CD4-positive, alpha-beta T cell (primary cell): ENCODE measurements around the gene PDGFD. TPM values are rescaled to one million over a fixed set of nuclear protein-coding genes. Genes with fewer than 3 reads are reported as not detected.
"Not testable (repeated sequence)": the region's sequence is repeated elsewhere in the genome, so short reads cannot be mapped to it uniquely, and the experiment has no call there.

ENCODE experiments used
- ATAC-seq: fragments of 200-7000 bp; cut with Tn5 transposase; one replicate; pipeline ENCODE4 v1.10.0; 2022; ENCODE audit warnings: mild to moderate bottlenecking; ENCODE audit not compliant: poor library complexity
- CTCF ChIA-PET: fragments of 350-600 bp; sonication (Branson Sonifier 250); formaldehyde crosslinking; loops from one replicate; lab custom pipeline; 2021; ENCODE audit warnings: antibody characterized with exemption, inconsistent platforms; lab: Charles Lee
- POLR2A ChIA-PET: fragments of 350-600 bp; sonication (Branson Sonifier 250); formaldehyde crosslinking; loops from one replicate; lab custom pipeline; 2021; ENCODE audit warnings: antibody characterized with exemption, inconsistent platforms; lab: Charles Lee
- DNase-seq, 14 experiments: peaks; one replicate each; pipeline ENCODE4 v3.0.0-alpha.2; 2013 to 2020; ENCODE audit warnings: mixed read lengths in 2 of 14
- H3K27ac ChIP-seq, 2 donors: one replicate each; pipeline versions ENCODE4 v1.5.1 to v1.7.0; 2013; ENCODE audit warnings: low read length in 2 of 2, low read depth in 1 of 2, mild to moderate bottlenecking in 1 of 2
- H3K27me3 ChIP-seq, 2 experiments: 1 replicate in 1 of 2; 2 replicates in 1 of 2; pipeline versions ENCODE4 v1.6.1 to v1.7.0; 2013; ENCODE audit warnings: low read length in 2 of 2, control low read depth in 1 of 2, mild to moderate bottlenecking in 1 of 2, moderate library complexity in 1 of 2; ENCODE audit not compliant: insufficient read depth in 2 of 2, control insufficient read depth in 1 of 2
- H3K36me3 ChIP-seq: one replicate; pipeline ENCODE4 v1.6.1; 2013; ENCODE audit warnings: low read length, control low read depth; ENCODE audit not compliant: insufficient read depth
- H3K4me1 ChIP-seq: one replicate; pipeline ENCODE4 v1.6.1; 2013; ENCODE audit warnings: low read length, control low read depth; ENCODE audit not compliant: insufficient read depth
- H3K4me3 ChIP-seq: one replicate; pipeline ENCODE4 v1.5.1; 2013; ENCODE audit warnings: mild to moderate bottlenecking, low read length, moderate library complexity
- H3K9me3 ChIP-seq, 2 experiments: 1 replicate in 1 of 2; 2 replicates in 1 of 2; pipeline versions ENCODE4 v1.6.1 to v1.7.0; 2013; ENCODE audit warnings: low read length in 2 of 2, mild to moderate bottlenecking in 2 of 2, control low read depth in 1 of 2, moderate library complexity in 1 of 2; ENCODE audit not compliant: control insufficient read depth in 1 of 2, insufficient read depth in 1 of 2
- H3K27ac Mint-ChIP-seq: one replicate; pipeline ENCODE4 v1.8.0; 2020; ENCODE audit warnings: mixed read lengths
- H3K27me3 Mint-ChIP-seq: one replicate; pipeline ENCODE4 v1.8.0; 2021; ENCODE audit warnings: mixed read lengths
- H3K36me3 Mint-ChIP-seq: one replicate; pipeline ENCODE4 v1.8.0; 2021; ENCODE audit warnings: low read depth, mixed read lengths
- H3K4me1 Mint-ChIP-seq: one replicate; pipeline ENCODE4 v1.8.0; 2021; ENCODE audit warnings: low read depth, mixed read lengths
- H3K4me3 Mint-ChIP-seq: one replicate; pipeline ENCODE4 v1.8.0; 2020; ENCODE audit warnings: mild to moderate bottlenecking, mixed read lengths
- H3K9me3 Mint-ChIP-seq: one replicate; pipeline ENCODE4 v1.8.0; 2020; ENCODE audit warnings: mixed read lengths
- CTCF ChIP-seq: fragments of 200-600 bp; IDR thresholded peaks from one replicate; pipeline ENCODE4 v1.8.0; 2022; ENCODE audit warnings: antibody characterized with exemption, mild to moderate bottlenecking
- intact Hi-C, 2 experiments: fragments of 100-400 bp; cut with DNase I in 1 of 2; cut with micrococcal nuclease in 1 of 2; formaldehyde crosslinking; loops; one replicate each; pipeline versions ENCODE4 v1.15.1 to v1.9.0; 2023 to 2025; cut with DNase I, micrococcal nuclease
- total RNA-seq, 174 experiments: library from RNA in 2 of 174; stranded (reverse) in 2 of 174; gene quantifications; one replicate each; pipeline ENCODE4 v1.2.3 and lab custom pipeline; 2021 to 2026

The PDGFD gene
- total RNA-seq, 2 experiments from 2014 or later, result not detected

GRCh38 chr11:104053743-104054478, 110.0 kb downstream of the PDGFD start:
- H3K4me1 Mint-ChIP-seq, result no peaks in the 10 kb centered on the region
- no peak overlapping the region for H3K27ac Mint-ChIP-seq
- Histone ChIP-seq H3K4me1 (no peaks in the 10 kb centered on the region), H3K4me3 (no peak overlapping the region), H3K27ac (no peak overlapping the region), H3K9me3 (no peaks in the 10 kb centered on the region), H3K36me3 (no peaks in the 10 kb centered on the region), H3K27me3 (no peaks in the 10 kb centered on the region)
- intact Hi-C loops, result no loop called here
- no peak for TF ChIP-seq CTCF
- H3K27me3 Mint-ChIP-seq, result no peaks in the 10 kb centered on the region
- no peak overlapping the region for H3K4me3 Mint-ChIP-seq
- DNase-seq, result no peak
- no peaks in the 10 kb centered on the region for H3K36me3 Mint-ChIP-seq
- ATAC-seq, result no peak
- H3K9me3 Mint-ChIP-seq, result no peaks in the 10 kb centered on the region
- ChIA-PET POLR2A (no interaction called here), CTCF (no interaction called here)

DNA sequence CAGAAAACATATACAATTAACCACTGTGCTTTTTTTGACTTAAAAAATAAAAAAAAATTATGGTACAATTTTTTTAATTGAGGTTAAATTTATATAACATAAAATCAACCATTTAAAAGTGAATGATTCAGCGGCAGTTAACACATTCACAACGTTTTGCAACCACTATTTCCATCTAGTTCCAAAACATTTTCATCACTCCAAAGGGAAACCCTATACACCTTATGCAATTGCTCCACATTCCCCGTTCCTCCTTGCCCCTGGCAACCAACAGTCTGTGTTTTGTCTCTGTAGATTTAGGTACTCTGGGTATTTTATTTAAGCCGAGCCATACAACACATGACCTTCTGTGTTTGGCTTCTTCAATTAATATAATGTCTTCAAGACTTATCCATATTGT, 112.2 kb downstream of the PDGFD start:
- DNase-seq (no peak), ATAC-seq (no peak)
- H3K9me3 ChIP-seq, result no peaks in the 10 kb centered on the region
- no peak overlapping the region for H3K27ac ChIP-seq
- no peaks in the 10 kb centered on the region for H3K4me1 ChIP-seq
- H3K36me3 ChIP-seq, result no peaks in the 10 kb centered on the region
- no peak for TF ChIP-seq CTCF
- H3K27me3 ChIP-seq, result no peaks in the 10 kb centered on the region
- intact Hi-C loops, result no loop called here
- no peak overlapping the region for H3K27ac Mint-ChIP-seq
- ChIA-PET CTCF (no interaction called here), POLR2A (no interaction called here)
- H3K27me3 Mint-ChIP-seq, result no peaks in the 10 kb centered on the region
- no peaks in the 10 kb centered on the region for H3K36me3 Mint-ChIP-seq
- no peak overlapping the region for H3K4me3 Mint-ChIP-seq
- H3K4me1 Mint-ChIP-seq, result no peaks in the 10 kb centered on the region
- no peaks in the 10 kb centered on the region for H3K9me3 Mint-ChIP-seq
- H3K4me3 ChIP-seq, result no peak overlapping the region

- Histone ChIP-seq H3K4me1 (no peaks in the 10 kb centered on the region), H3K9me3 (peaks cover 0 to 4% of the 10 kb centered on the region in 2 experiments), H3K36me3 (no peaks in the 10 kb centered on the region), H3K4me3 (no peak overlapping the region), H3K27me3 (no peaks in the 10 kb centered on the region), H3K27ac (no peak overlapping the region)
- DNase-seq, result no peak
- no peak overlapping the region for H3K4me3 Mint-ChIP-seq
- no peak for ATAC-seq
- H3K27me3 Mint-ChIP-seq, result no peaks in the 10 kb centered on the region
- H3K36me3 Mint-ChIP-seq, result no peaks in the 10 kb centered on the region
- H3K27ac Mint-ChIP-seq, result no peak overlapping the region
- H3K9me3 Mint-ChIP-seq, result no peaks in the 10 kb centered on the region
- ChIA-PET POLR2A (no interaction called here), CTCF (no interaction called here)
- H3K4me1 Mint-ChIP-seq, result no peaks in the 10 kb centered on the region
- intact Hi-C loops, result no loop called here
- no peak for TF ChIP-seq CTCF
Measured at GRCh38 chr11:104049116-104049515, 114.8 kb downstream of the PDGFD start.

- intact Hi-C loops, POLR2A ChIA-PET, H3K27ac Mint-ChIP-seq: not testable (repeated sequence)
Measured at GRCh38 chr11:104046858-104047257, 117.1 kb downstream of the PDGFD start.

More at GRCh38 chr11:104046858-104047257, 117.1 kb downstream of the PDGFD start:
- H3K9me3 ChIP-seq, H3K4me3 ChIP-seq, H3K36me3 ChIP-seq, H3K36me3 Mint-ChIP-seq, H3K27me3 Mint-ChIP-seq, CTCF ChIA-PET, H3K4me1 ChIP-seq, H3K4me3 Mint-ChIP-seq, H3K27ac ChIP-seq, H3K27me3 ChIP-seq, ATAC-seq, DNase-seq, H3K9me3 Mint-ChIP-seq, H3K4me1 Mint-ChIP-seq: not testable (repeated sequence)
